ENCODE measurements around the gene CDHR2. TPM values are rescaled to one million over a fixed set of nuclear protein-coding genes. Genes with fewer than 3 reads are reported as not detected.

Gene CDHR2
- total RNA-seq = 0.34 and 0.43 TPM in 2 replicates
- long read RNA-seq = 0 reads

- no peaks in the 10 kb centered on the region for H3K9me3 Mint-ChIP-seq (ENCODE audit: unreplicated experiment)
- peaks cover 11% of the 10 kb centered on the region for H3K27me3 Mint-ChIP-seq (ENCODE audit: unreplicated experiment)
- H3K4me3 Mint-ChIP-seq (ENCODE audit: unreplicated experiment) = no peak within 1 kb of the TSS
- DNase-seq (ENCODE audit: extremely low spot score, unreplicated experiment) = no peak
- H3K27ac Mint-ChIP-seq (ENCODE audit: unreplicated experiment) = no peak within 1 kb of the TSS
- no peak for TF ChIP-seq CTCF (IDR thresholded peaks at IDR 0.05)
- H3K36me3 Mint-ChIP-seq (ENCODE audit: unreplicated experiment) = no peaks in the 10 kb centered on the region
- H3K4me1 Mint-ChIP-seq (ENCODE audit: unreplicated experiment) = peaks cover 15% of the 10 kb centered on the region
These were observed at the start of gene CDHR2 for GRCh38 chr5:176548967-176549444. Gene CDHR2 (plus strand): TSS chr5:176549342. CDS start chr5:176565353, 16,011 bp downstream.

GRCh38 chr5:176500511-176500910, 48.6 kb upstream of the CDHR2 start:
- H3K36me3 Mint-ChIP-seq (ENCODE audit: unreplicated experiment) = peaks cover 55% of the 10 kb centered on the region
- no peak overlapping the region for H3K4me3 Mint-ChIP-seq (ENCODE audit: unreplicated experiment)
- no peak for TF ChIP-seq CTCF (IDR thresholded peaks at IDR 0.05)
- H3K27ac Mint-ChIP-seq (ENCODE audit: unreplicated experiment) = no peak overlapping the region
- DNase-seq (ENCODE audit: extremely low spot score, unreplicated experiment) = no peak
- no peaks in the 10 kb centered on the region for H3K9me3 Mint-ChIP-seq (ENCODE audit: unreplicated experiment)
- no peaks in the 10 kb centered on the region for H3K27me3 Mint-ChIP-seq (ENCODE audit: unreplicated experiment)
- no peaks in the 10 kb centered on the region for H3K4me1 Mint-ChIP-seq (ENCODE audit: unreplicated experiment)

DNA sequence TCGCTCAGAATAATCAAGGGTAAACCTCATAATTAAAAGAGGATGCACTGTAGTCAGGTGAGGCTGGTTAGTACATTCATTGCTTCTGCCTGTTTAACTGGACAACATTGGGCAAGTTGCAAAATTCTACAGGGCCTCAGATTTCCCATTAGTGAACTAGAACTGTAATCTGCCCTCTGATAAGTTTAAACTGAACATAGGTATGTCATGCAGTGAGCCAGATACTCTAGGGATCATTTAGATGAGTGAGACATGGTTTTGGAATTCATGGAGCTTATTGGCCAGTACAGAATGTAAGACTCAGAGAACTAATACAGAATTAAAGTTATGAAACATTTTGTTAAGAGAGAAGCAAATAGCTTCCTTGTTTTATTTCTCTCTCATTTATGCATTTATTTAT, 47.8 kb upstream of the CDHR2 start:
- H3K4me3 Mint-ChIP-seq (ENCODE audit: unreplicated experiment) = no peak overlapping the region
- H3K36me3 Mint-ChIP-seq (ENCODE audit: unreplicated experiment) = peaks cover 52% of the 10 kb centered on the region
- no peaks in the 10 kb centered on the region for H3K27me3 Mint-ChIP-seq (ENCODE audit: unreplicated experiment)
- no peak for TF ChIP-seq CTCF (IDR thresholded peaks at IDR 0.05)
- no peak overlapping the region for H3K27ac Mint-ChIP-seq (ENCODE audit: unreplicated experiment)
- no peak for DNase-seq (ENCODE audit: extremely low spot score, unreplicated experiment)
- H3K4me1 Mint-ChIP-seq (ENCODE audit: unreplicated experiment) = no peaks in the 10 kb centered on the region
- no peaks in the 10 kb centered on the region for H3K9me3 Mint-ChIP-seq (ENCODE audit: unreplicated experiment)

GRCh38 chr5:176503496-176503895, 45.6 kb upstream of the CDHR2 start:
- DNase-seq (ENCODE audit: extremely low spot score, unreplicated experiment) = no peak
- H3K4me1 Mint-ChIP-seq (ENCODE audit: unreplicated experiment) = no peaks in the 10 kb centered on the region
- no peaks in the 10 kb centered on the region for H3K9me3 Mint-ChIP-seq (ENCODE audit: unreplicated experiment)
- H3K27me3 Mint-ChIP-seq (ENCODE audit: unreplicated experiment) = no peaks in the 10 kb centered on the region
- TF ChIP-seq CTCF (IDR thresholded peaks at IDR 0.05) = no peak
- H3K4me3 Mint-ChIP-seq (ENCODE audit: unreplicated experiment) = no peak overlapping the region
- peaks cover 52% of the 10 kb centered on the region for H3K36me3 Mint-ChIP-seq (ENCODE audit: unreplicated experiment)
- no peak overlapping the region for H3K27ac Mint-ChIP-seq (ENCODE audit: unreplicated experiment)

- Mint-ChIP-seq H3K4me1 (ENCODE audit: unreplicated experiment) (no peaks in the 10 kb centered on the region), H3K4me3 (ENCODE audit: unreplicated experiment) (no peak overlapping the region), H3K27ac (ENCODE audit: unreplicated experiment) (no peak overlapping the region), H3K27me3 (ENCODE audit: unreplicated experiment) (no peaks in the 10 kb centered on the region), H3K9me3 (ENCODE audit: unreplicated experiment) (no peaks in the 10 kb centered on the region), H3K36me3 (ENCODE audit: unreplicated experiment) (peaks cover 46% of the 10 kb centered on the region)
- no peak for DNase-seq (ENCODE audit: extremely low spot score, unreplicated experiment)
- TF ChIP-seq CTCF (IDR thresholded peaks at IDR 0.05) = no peak
These were observed 41.2 kb upstream of the CDHR2 start for GRCh38 chr5:176507911-176508310.
